ENCODE measurements around the gene DIP2A.

DIP2A gene

DNA sequence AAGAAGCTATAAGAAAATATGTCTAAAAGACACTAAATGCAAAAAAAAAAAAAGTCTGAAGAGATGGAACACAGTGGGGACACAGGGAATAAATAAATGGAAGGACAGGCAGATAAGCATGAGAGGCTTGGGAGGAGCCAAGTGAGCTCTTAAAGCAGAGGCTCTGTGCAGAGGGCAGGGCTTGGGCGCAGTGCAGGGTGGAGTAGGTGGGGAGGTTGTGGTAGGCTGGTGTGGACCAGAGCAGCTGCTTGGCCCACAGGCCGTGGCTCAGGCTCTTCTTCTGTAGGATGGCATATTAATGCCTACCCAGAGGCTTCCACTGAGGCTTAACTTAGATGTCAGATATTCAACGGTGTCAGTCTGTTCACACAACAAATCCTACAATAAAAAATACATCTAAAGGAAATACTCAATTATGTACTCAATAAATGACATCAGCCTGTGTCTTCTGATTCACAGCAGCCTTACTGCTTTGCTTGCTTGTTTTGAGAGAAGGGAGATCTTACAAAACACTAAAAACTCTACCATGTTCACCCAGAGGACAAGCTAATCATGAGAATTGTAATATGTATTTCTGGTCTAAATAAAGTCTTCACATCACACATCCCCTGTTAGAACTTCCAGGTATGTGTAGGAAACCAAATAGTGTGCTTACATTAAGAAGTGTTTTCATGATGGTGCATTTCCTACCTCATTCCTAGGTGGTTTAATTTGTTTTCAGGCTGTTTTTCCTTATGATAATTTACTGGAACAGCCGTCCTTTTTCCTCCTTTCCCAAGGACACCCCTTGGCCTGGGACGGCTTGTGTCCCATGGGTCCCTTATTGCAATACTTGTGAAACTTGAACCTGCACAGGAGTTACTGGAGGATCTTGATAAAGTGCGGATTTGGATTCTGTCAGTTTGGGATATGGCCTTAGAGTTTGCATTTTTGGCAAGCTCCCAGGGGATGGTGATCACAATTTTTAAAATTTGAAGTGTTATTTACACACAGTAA lies 24.9 kb downstream of the DIP2A start:
- no peak for TF ChIP-seq JUND (IDR thresholded peaks at IDR 0.05; ENCODE audit: low read depth)
- no peak for DNase-seq (ENCODE audit: low read depth in 1 of 2, low spot score in 1 of 2)
- in situ Hi-C loops (cut with HindIII; ENCODE audit: low pct_unique_long_range_greater_than_20kb, low sequenced_read_pairs), result no loop called here

DNA sequence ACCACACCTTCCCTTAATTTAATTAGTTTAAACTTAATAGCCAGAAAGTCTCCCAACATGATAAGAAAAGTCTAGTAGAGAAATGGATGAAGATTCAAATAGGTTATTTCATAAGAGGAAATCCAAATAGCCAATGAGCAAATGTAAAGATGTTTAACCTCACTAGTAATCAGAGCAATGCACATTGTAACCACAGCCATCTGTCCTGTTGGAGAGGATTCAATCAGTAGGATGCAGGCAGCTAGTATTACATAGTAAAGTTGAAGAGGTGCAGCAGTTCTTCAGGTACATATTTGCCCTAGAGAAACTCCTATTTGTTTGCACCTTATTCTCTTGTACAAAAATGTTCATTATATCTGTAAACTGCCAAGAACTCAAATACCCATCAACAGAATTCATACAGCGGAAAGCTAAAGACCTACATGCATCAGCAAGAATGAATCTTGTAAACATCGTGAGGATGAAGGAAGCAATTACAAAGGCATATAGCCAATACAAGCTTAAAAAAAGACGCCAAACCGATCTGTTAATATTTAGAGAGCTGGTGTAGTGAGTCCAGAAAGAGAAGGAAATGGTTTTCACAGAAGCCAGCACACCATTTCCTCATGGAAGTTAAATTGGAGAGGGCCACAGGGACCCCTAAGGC lies 27.9 kb downstream of the DIP2A start:
- no peak for TF ChIP-seq JUND (IDR thresholded peaks at IDR 0.05; ENCODE audit: low read depth)
- in situ Hi-C loops (cut with HindIII; ENCODE audit: low pct_unique_long_range_greater_than_20kb, low sequenced_read_pairs), result no loop called here
- no peak for DNase-seq (ENCODE audit: low read depth in 1 of 2, low spot score in 1 of 2)

DNA sequence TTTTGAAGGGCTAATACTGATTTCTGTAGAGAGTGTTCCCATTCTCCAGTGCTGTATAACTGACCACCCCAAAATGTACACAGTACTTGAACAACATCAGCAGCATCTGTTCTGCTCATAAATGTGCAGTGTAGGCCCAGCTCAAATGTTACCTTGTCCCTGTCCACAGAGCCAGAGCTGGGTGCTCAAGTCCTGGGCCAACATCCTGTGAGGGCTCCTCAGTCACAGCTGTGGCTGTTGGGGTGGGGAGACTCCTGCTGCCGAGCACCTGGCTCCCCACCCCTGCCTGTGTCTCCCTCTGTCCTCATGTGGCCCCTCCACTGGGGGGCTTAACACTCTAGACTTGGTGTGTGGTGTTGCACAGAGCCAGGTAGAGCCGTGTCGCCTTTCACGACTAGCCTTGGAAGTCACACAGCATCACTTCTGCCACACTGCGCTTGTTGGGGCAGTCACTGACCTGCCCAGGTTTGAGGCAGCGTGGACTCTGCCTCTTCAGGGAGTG lies 30.5 kb downstream of the DIP2A start:
- DNase-seq (ENCODE audit: low read depth in 1 of 2, low spot score in 1 of 2), result no peak
- TF ChIP-seq JUND (IDR thresholded peaks at IDR 0.05; ENCODE audit: low read depth), result no peak
- in situ Hi-C loops (cut with HindIII; ENCODE audit: low pct_unique_long_range_greater_than_20kb, low sequenced_read_pairs), result no loop called here

DNA sequence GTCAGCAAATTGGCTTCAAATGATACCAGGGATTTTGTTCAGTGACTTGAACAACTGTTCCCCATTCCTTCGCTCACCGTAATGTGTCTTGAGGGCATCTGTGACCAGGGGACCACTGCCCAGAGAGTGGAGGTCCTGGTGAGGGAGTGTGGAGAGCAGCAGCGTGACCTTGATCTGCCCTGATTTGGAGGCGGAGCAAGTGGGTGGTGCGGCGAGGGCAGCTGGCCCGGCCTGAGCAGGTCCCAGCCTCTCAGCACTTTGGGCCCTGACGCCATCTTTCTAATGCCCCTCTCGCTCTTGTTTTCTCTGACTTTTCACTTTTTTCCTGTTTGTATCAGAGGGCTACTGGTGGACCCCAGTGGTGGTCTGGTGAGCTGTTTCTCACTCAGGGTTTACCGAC lies 31.1 kb downstream of the DIP2A start:
- DNase-seq (ENCODE audit: low read depth in 1 of 2, low spot score in 1 of 2), result no peak
- no peak for TF ChIP-seq JUND (IDR thresholded peaks at IDR 0.05; ENCODE audit: low read depth)
- in situ Hi-C loops (cut with HindIII; ENCODE audit: low pct_unique_long_range_greater_than_20kb, low sequenced_read_pairs), result no loop called here

DNA sequence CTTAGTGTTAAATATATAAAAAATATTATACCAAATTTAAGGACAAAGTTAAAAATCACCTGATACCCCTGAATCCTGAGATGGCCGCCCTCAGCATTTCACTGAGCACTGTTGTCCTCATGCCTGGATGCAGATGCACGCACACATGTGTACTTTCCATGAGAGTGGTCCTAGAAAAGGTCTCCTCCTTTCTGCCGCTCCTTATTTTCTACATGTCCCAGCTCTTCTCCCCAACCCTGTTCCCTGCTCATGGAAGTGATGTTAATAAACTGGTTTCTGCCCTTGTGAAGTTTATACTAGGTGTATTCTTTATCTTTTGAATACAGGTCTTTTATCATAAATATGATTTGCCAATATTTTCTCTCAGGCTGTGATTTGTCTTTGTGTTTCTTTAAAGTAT lies 32.9 kb downstream of the DIP2A start:
- no peak for DNase-seq (ENCODE audit: low read depth in 1 of 2, low spot score in 1 of 2)
- no peak for TF ChIP-seq JUND (IDR thresholded peaks at IDR 0.05; ENCODE audit: low read depth)
- in situ Hi-C loops (cut with HindIII; ENCODE audit: low pct_unique_long_range_greater_than_20kb, low sequenced_read_pairs), result no loop called here

DNA sequence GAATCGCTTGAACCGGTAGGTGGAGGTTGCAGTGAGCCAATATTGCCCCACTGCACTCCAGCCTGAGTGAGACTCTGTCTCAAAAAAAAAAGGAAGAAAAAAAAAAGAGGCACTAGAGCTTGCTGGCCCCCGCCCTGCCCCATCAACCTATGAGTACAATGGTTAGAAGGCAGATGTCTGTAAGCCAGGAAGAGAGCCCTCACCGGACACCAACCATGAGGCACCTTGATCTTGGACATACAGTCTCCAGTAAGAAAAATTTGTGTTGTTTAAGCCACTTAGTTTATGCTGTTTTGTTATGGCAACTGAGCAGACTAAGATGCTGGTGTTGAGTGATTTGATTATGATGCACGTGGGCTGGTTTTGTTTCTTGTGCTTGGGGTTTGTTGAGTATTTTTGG lies 34.2 kb downstream of the DIP2A start:
- no peak for TF ChIP-seq JUND (IDR thresholded peaks at IDR 0.05; ENCODE audit: low read depth)
- in situ Hi-C loops (cut with HindIII; ENCODE audit: low pct_unique_long_range_greater_than_20kb, low sequenced_read_pairs), result no loop called here
- DNase-seq (ENCODE audit: low read depth in 1 of 2, low spot score in 1 of 2), result no peak

DNA sequence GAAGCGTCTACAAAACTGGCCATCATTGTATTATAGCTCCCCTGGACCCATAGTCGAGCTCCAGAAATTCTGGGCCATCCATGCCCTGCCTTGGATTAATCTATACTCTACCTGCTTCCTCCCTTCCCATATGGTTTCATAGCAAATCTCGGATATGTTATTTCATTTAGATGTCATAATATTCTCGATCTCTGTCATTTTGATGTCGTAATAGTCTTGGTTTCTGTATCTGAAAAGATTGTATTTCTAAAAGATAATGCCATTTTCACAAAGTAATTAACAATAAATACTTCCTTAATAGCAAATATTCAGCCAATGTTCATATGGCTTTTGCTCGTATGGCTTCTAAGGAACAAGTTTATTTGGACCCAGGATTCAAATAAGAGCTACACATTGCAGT lies 35.1 kb downstream of the DIP2A start:
- no peak for TF ChIP-seq JUND (IDR thresholded peaks at IDR 0.05; ENCODE audit: low read depth)
- in situ Hi-C loops (cut with HindIII; ENCODE audit: low pct_unique_long_range_greater_than_20kb, low sequenced_read_pairs), result no loop called here
- DNase-seq (ENCODE audit: low read depth in 1 of 2, low spot score in 1 of 2), result no peak

DNA sequence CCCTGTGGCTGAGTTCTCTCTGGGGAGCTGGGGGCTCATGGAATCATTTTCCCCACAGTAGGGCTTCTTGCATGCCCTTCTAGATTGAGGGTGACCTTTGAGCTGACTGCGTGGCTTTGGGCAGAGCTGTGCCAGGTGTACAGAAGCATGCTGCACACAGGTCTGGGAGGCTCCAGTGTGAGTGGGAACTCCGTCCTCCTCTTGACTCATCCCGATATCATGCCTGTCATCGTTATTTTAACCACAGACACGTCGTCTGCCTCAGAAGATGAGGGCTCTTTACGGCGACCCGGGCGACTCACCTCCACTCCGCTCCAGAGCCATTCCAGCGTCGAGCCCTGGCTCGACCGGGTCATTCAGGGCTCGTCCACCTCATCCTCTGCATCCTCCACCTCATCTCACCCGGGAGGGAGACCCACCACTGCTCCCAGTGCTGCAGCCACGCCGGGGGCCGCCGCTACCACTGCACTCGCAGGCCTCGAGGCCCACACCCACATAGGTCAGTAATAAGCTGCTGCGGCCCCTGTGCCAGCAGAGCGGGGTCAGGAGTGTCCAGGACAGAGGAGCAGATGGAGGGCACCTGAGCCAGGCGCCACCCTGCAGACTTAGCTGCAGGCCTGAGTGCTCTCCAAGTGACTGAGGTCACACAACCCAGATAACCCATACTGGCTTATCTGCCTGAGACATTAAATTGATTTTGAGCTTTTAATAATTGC lies 39.8 kb downstream of the DIP2A start:
- in situ Hi-C loops (cut with HindIII; ENCODE audit: low pct_unique_long_range_greater_than_20kb, low sequenced_read_pairs), result no loop called here
- DNase-seq (ENCODE audit: low read depth in 1 of 2, low spot score in 1 of 2), result no peak
- TF ChIP-seq JUND (IDR thresholded peaks at IDR 0.05; ENCODE audit: low read depth), result no peak

DNA sequence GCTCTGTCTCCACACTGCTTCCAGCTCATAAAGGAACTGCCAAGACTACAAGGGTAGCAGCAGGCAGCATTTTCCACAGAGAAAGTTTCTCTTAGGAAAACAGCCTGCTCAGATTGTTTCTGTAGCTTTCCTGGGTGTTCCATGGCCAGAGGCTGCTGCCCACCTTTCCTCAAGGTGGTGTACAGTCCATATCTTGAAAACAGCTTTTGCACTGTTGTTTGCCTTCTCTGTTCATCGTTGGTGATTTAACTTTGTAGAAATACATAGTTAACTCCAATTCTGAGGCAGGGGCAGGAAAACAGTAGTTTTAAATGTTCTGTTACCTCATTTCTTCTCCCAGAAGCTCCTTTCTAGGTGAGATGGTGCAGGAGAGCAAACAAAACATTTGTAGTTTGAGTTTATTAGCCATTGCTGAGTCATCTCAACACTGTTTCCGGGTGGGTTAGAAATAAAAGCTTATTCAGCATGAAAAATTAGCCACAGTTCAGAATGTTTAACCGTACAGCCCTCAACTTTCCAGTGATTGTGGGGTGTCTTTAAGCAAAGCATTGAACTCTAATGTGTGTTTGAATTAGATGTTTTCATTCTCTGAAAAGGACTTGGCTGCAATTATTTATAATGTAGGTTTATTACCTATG lies 41.7 kb downstream of the DIP2A start:
- in situ Hi-C loops (cut with HindIII; ENCODE audit: low pct_unique_long_range_greater_than_20kb, low sequenced_read_pairs), result no loop called here
- no peak for TF ChIP-seq JUND (IDR thresholded peaks at IDR 0.05; ENCODE audit: low read depth)
- peak in 1 of 2 experiments; percentile 9 for DNase-seq (ENCODE audit: low read depth in 1 of 2, low spot score in 1 of 2)

DNA sequence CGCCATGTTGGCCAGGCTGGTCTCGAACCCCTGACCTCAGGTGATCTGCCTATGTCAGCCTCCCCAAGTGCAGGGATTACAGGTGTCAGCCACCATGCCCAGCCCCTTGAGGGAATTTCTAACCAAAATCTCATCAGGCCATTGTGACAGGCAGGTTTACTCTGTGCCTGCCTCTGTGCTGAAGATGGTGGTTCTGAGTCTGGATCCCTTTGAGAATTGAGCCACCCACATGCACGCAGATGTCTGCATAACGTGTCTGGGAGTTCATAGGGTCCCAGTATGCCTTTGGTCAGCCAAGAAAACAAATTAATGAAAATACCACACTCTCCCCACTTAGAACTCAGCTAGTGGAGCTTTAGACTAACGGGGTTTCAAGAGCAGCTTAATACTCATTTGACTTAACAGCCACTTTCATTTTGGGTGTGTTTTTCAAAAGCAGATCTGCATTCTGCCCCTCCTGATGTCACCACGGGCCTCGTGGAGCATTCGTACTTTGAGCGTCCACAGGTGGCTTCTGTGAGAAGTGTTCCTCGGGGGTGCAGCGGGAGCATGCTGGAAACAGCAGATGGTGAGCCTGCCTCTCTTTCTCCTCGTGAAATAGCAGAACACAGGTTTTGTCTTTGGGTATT lies 45.3 kb downstream of the DIP2A start:
- DNase-seq (ENCODE audit: low read depth in 1 of 2, low spot score in 1 of 2), result no peak
- TF ChIP-seq JUND (IDR thresholded peaks at IDR 0.05; ENCODE audit: low read depth), result no peak
- in situ Hi-C loops (cut with HindIII; ENCODE audit: low pct_unique_long_range_greater_than_20kb, low sequenced_read_pairs), result no loop called here

DNA sequence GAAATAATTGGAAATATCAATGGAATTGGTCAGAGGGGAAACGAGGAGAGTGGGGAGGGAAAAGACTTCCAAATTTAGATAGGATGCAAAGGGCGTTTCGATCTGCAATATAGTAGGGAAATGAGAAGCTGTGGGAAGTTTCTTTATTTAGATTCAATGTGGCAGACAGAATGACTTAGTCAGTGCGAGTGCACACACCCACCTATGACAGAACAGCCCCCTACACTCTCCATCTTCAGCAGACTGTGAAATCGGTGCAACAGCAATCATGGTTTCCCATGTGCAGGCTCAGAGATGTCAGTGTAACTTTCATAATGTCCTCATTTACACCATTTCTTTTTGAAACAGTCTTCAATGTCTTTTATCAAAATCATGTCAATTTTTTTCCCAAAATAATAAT lies 46.0 kb downstream of the DIP2A start:
- in situ Hi-C loops (cut with HindIII; ENCODE audit: low pct_unique_long_range_greater_than_20kb, low sequenced_read_pairs), result no loop called here
- no peak for DNase-seq (ENCODE audit: low read depth in 1 of 2, low spot score in 1 of 2)
- no peak for TF ChIP-seq JUND (IDR thresholded peaks at IDR 0.05; ENCODE audit: low read depth)

DNA sequence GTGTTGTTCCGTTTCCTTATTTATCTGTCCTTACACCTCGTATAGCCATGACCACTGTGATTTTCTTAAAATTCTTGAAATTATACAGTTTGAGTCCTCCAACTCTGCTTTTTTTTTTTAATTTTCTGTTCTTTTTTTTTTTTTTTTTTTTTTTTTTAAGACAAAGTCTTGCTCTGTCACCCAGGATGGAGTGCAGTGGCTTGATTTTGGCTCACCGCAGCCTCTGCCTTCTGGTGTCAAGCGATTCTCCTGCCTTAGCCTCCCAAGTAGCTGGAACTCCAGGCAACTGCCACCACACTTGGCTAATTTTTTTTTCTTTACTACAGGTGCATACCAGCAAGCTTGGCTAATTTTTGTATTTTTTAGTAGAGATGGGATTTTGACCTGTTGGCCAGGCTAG lies 48.9 kb downstream of the DIP2A start:
- in situ Hi-C loops (cut with HindIII; ENCODE audit: low pct_unique_long_range_greater_than_20kb, low sequenced_read_pairs), result no loop called here
- DNase-seq (ENCODE audit: low read depth in 1 of 2, low spot score in 1 of 2), result no peak
- no peak for TF ChIP-seq JUND (IDR thresholded peaks at IDR 0.05; ENCODE audit: low read depth)
